ENCODE results near the gene GLTPD2.

GLTPD2 gene

GRCh38 chr17:4772235-4772613 is 16.5 kb upstream of the GLTPD2 start:
- FAIRE-seq = no peak

- FAIRE-seq = no peak
These were observed 10.6 kb upstream of the GLTPD2 start for GRCh38 chr17:4777969-4778760.

GRCh38 chr17:4780325-4780955 is 8.3 kb upstream of the GLTPD2 start:
- FAIRE-seq = no peak

GRCh38 chr17:4782652-4783051 is 6.1 kb upstream of the GLTPD2 start:
- no peak for FAIRE-seq

GRCh38 chr17:4785311-4786105 is 3.3 kb upstream of the GLTPD2 start:
- FAIRE-seq = no peak

GRCh38 chr17:4786106-4786511 is 2.7 kb upstream of the GLTPD2 start, which contains the start of gene VMO1:
TSS of gene VMO1 (minus strand) at chr17:4786364. CDS start at chr17:4786352, 12 bp downstream.
- FAIRE-seq = no peak

GRCh38 chr17:4786516-4786915 is 2.2 kb upstream of the GLTPD2 start:
- FAIRE-seq = no peak

GRCh38 chr17:4788159-4788806 is 481 bp upstream of the GLTPD2 start:
- FAIRE-seq = no peak

GRCh38 chr17:4789701-4789950 is 862 bp downstream of the GLTPD2 start:
- FAIRE-seq = no peak

GRCh38 chr17:4789951-4790704 is 1.4 kb downstream of the GLTPD2 start:
- no peak for FAIRE-seq

GRCh38 chr17:4790705-4791088 is 1.9 kb downstream of the GLTPD2 start:
- no peak for FAIRE-seq

GRCh38 chr17:4795168-4795567 is 6.4 kb downstream of the GLTPD2 start:
- FAIRE-seq = no peak

GRCh38 chr17:4796552-4796920 is 7.8 kb downstream of the GLTPD2 start:
- FAIRE-seq = no peak

- FAIRE-seq = no peak
These were observed 11.9 kb downstream of the GLTPD2 start for GRCh38 chr17:4800462-4801196.

- no peak for FAIRE-seq
These were observed 13.5 kb downstream of the GLTPD2 start, which contains the start of gene C17orf114 for GRCh38 chr17:4802228-4802627. TSS of gene C17orf114 (minus strand) at chr17:4802328.

- FAIRE-seq = no peak
These were observed 17.7 kb downstream of the GLTPD2 start for GRCh38 chr17:4806456-4806776.

- FAIRE-seq = no peak
These were observed 18.2 kb downstream of the GLTPD2 start, which contains the start of gene PLD2 for GRCh38 chr17:4806777-4807604. TSS of gene PLD2 (plus strand) at chr17:4807152. CDS start at chr17:4807773, 621 bp downstream.

- FAIRE-seq = no peak
These were observed 19.0 kb downstream of the GLTPD2 start for GRCh38 chr17:4807605-4808377.

- no peak for FAIRE-seq
These were observed 19.6 kb downstream of the GLTPD2 start for GRCh38 chr17:4808378-4808767.

- no peak for FAIRE-seq
These were observed 22.0 kb downstream of the GLTPD2 start for GRCh38 chr17:4810696-4811290.
